Measurements from ENCODE around the gene SLC52A1.

The SLC52A1 gene

GRCh38 chr17:5065227-5065744 lies 30.1 kb upstream of the SLC52A1 start:
- no peak overlapping the region for H3K4me3 ChIP-seq (ENCODE audit: low read length)
- peak; percentile 15 for DNase-seq (ENCODE audit: low read depth)
- no peak for TF ChIP-seq CTCF (conservative IDR thresholded peaks at IDR 0.05; ENCODE audit: low read length)

DNA sequence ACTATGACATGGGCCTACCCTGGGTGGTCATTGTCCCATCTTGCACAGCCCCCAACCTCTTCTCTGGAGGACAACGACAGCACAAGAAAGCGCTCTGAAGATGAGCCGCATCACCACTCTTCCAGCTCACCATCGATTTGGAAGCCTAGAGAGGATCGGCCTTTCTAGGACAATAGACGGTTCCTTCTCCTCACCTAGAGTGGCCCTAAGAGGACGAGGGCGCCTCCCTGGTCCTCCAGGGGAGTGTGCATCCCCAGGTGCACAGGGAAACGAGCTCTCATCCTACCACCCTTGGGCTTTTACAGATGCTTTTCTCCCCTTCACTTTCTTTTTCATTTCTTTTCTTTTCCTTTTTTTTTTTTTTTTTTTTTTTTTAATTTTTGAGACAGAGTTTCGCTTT lies 20.3 kb upstream of the SLC52A1 start:
- H3K4me3 ChIP-seq (ENCODE audit: low read length) = no peak overlapping the region
- DNase-seq (ENCODE audit: low read depth) = no peak
- no peak for TF ChIP-seq CTCF (conservative IDR thresholded peaks at IDR 0.05; ENCODE audit: low read length)

DNA sequence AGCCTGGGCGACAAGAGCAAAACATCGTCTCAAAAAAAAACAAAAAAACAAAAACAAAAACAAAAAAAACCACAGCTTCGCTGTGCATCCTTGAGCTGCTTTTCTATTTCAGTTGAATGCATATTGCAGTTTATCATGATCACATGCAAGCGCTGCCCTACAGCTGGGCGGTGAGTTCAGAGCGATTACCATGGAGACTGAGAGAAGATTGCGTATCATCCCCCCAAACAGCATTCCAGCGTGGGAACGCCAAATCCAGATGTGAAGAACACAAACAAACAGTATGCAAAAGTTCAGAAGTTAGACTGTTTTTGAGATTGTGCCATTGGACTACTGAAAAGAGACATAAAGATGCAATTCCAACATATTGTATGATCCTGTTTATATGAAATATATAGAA lies 15.1 kb upstream of the SLC52A1 start:
- H3K4me3 ChIP-seq (ENCODE audit: low read length) = no peak overlapping the region
- TF ChIP-seq CTCF (conservative IDR thresholded peaks at IDR 0.05; ENCODE audit: low read length) = no peak
- peak; percentile 84 for DNase-seq (ENCODE audit: low read depth)

DNA sequence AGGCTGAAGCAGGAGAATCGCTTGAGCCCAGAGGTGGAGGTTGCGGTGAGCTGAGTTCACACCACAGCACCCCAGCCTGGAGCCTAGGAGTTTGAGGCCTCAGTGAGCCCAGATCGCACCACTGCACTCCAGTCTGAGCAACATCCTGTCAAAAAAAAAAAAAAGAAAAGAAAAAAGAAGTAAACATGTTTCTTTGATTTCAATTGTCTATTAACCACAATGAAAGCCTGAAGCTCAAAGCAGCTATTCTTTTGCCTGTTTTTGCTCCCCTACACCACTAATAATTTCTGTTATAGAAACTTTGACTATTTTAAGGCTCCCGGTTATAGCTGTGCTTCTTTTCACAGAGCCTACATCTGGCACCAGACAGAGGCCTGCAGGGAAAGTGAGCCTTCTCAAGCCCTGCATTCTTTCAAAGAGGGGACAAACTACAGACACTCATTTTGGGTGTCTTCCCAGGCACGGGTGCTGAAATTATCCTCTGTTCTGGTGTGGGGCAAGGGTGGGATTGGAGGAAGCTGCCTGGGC lies 14.2 kb upstream of the SLC52A1 start:
- H3K4me3 ChIP-seq (ENCODE audit: low read length) = no peak overlapping the region
- DNase-seq (ENCODE audit: low read depth) = peak; percentile 27
- no peak for TF ChIP-seq CTCF (conservative IDR thresholded peaks at IDR 0.05; ENCODE audit: low read length)

DNA sequence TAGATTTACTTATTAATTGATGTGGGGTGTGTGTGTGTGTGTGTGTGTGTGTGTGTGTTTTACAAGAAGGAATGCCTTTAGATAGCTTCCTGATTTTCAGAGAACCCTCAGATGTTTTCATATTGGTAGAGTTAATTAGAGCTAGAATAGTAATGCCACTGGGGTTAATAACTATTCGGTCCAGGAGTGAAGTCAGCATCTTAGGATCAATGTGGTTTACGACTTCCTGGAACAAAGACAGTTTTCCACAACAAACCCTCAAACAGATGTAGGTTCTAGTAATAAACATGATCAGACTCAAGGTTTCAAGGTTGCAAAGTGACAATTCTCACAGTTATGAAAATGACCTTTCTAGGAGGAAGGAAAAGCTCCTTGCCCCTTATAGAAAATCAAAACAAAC lies 12.2 kb upstream of the SLC52A1 start:
- no peak overlapping the region for H3K4me3 ChIP-seq (ENCODE audit: low read length)
- no peak for TF ChIP-seq CTCF (conservative IDR thresholded peaks at IDR 0.05; ENCODE audit: low read length)
- peak; percentile 49 for DNase-seq (ENCODE audit: low read depth)

DNA sequence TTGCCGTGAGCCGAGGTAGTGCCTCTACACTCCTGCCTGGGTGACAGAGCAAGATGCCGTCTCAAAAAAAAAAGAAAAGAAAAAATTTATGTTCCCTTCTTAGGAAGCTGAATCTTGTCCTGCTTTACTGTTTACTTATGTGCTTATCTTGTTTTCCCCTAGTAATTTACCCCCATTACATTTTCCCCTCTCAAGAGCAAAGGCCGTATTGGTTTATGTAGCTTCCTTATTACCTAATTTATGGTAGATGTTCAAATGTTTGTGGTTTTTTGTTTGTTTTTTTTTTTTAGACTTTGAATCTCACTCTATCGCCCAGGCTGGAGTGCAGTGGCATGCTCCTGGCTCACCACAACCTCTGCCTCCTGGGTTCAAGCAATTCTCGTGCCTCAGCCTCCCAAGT lies 10.3 kb upstream of the SLC52A1 start:
- no peak overlapping the region for H3K4me3 ChIP-seq (ENCODE audit: low read length)
- no peak for DNase-seq (ENCODE audit: low read depth)
- TF ChIP-seq CTCF (conservative IDR thresholded peaks at IDR 0.05; ENCODE audit: low read length) = no peak

DNA sequence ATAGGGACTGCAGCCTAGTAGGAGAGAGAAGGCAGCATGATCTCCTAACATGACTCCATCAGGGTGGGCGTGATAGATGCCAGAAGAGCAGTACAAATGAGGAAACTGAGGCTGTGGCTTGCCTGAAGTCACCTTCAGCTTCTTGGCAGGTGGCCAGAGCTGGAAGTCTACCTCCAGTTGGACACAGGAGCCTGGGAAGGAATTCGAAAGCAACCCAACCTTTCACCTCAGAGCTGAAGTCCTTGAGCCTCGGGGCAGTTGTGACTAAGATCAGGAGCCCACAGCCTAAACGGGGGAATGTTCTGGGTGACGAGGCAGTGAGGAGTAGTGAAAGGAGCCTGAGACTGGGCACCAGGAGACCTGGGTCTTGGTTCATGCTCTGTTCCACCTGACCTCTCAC lies 9.4 kb upstream of the SLC52A1 start:
- H3K4me3 ChIP-seq (ENCODE audit: low read length) = no peak overlapping the region
- TF ChIP-seq CTCF (conservative IDR thresholded peaks at IDR 0.05; ENCODE audit: low read length) = no peak
- no peak for DNase-seq (ENCODE audit: low read depth)

Data from AG10803 (cell line).